HCT116 (cell line): ENCODE results near the gene TRNP1.

Experiments
- CEBPB ChIP-seq: IDR thresholded peaks from 2 replicates; pipeline ENCODE4 v1.6.1; 2012; ENCODE audit warnings: low read depth
- CTCF ChIP-seq, 3 experiments: fragments of 200-600 bp in 1 of 3; sonication (generic) in 1 of 3; IDR thresholded peaks in 2 of 3; conservative IDR thresholded peaks in 1 of 3; 2 replicates each; pipeline ENCODE4 v1.5.1; 2012 to 2017; ENCODE audit warnings: low read depth in 2 of 3, low read length in 2 of 3, antibody characterized with exemption in 1 of 3, borderline replicate concordance in 1 of 3, control low read depth in 1 of 3, mild to moderate bottlenecking in 1 of 3, mixed read lengths in 1 of 3, mixed run types in 1 of 3, moderate library complexity in 1 of 3; ENCODE audit not compliant: insufficient read depth in 1 of 3
- EGR1 ChIP-seq: IDR thresholded peaks from 2 replicates; pipeline ENCODE4 v1.6.1; 2012; ENCODE audit warnings: low read depth
- EZH2 ChIP-seq: fragments of 200-600 bp; sonication (generic); IDR thresholded peaks from 2 replicates; pipeline ENCODE4 v1.6.1; 2017; ENCODE audit warnings: antibody characterized with exemption, mixed run types
- EZH2phosphoT487 ChIP-seq: fragments of 200-600 bp; IDR thresholded peaks from 2 replicates; pipeline ENCODE4 v1.6.1; 2018; ENCODE audit warnings: antibody characterized with exemption, borderline replicate concordance
- RAD21 ChIP-seq: IDR thresholded peaks from 2 replicates; pipeline ENCODE4 v1.6.1; 2012; ENCODE audit warnings: low read depth, mild to moderate bottlenecking
- ZNF274 ChIP-seq: fragments of 200-500 bp; sonication (Bioruptor generic); IDR thresholded peaks from 2 replicates; pipeline ENCODE4 v1.6.1; 2014; ENCODE audit warnings: mild to moderate bottlenecking, low read depth, low read length, inconsistent platforms
- TF ChIP-seq, protein P1 (sequence below): IDR thresholded peaks from 2 replicates; pipeline ENCODE4 v1.6.1; 2011; ENCODE audit warnings: mild to moderate bottlenecking, low read length, moderate library complexity; ENCODE audit not compliant: insufficient replicate concordance; ENCODE audit errors: extremely low read depth

GRCh38 chr1:26996024-26996423 is 2.5 kb downstream of the TRNP1 start:
- TF ChIP-seq ZNF274, result no peak
- TF ChIP-seq CEBPB, result no peak
- TF ChIP-seq RAD21, result no peak
- TF ChIP-seq EGR1, result no peak
- TF ChIP-seq, protein P1, sequence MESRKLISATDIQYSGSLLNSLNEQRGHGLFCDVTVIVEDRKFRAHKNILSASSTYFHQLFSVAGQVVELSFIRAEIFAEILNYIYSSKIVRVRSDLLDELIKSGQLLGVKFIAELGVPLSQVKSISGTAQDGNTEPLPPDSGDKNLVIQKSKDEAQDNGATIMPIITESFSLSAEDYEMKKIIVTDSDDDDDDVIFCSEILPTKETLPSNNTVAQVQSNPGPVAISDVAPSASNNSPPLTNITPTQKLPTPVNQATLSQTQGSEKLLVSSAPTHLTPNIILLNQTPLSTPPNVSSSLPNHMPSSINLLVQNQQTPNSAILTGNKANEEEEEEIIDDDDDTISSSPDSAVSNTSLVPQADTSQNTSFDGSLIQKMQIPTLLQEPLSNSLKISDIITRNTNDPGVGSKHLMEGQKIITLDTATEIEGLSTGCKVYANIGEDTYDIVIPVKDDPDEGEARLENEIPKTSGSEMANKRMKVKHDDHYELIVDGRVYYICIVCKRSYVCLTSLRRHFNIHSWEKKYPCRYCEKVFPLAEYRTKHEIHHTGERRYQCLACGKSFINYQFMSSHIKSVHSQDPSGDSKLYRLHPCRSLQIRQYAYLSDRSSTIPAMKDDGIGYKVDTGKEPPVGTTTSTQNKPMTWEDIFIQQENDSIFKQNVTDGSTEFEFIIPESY, result no peak
- TF ChIP-seq CTCF (IDR thresholded peaks at IDR 0.05 in 2 of 3, conservative IDR thresholded peaks at IDR 0.05 in 1 of 3; ENCODE audit: borderline replicate concordance in 1 of 3, insufficient read depth in 1 of 3, low read depth in 2 of 3, low read length in 2 of 3), result no peak
- no peak for TF ChIP-seq EZH2
- no peak for TF ChIP-seq EZH2phosphoT487
